GM12878 (cell line): ENCODE results near the gene FAM50A. TPM values are rescaled to one million over a fixed set of nuclear protein-coding genes. Genes with fewer than 3 reads are reported as not detected.

Experiments used
- EGR1 ChIP-seq, 2 experiments: IDR thresholded peaks; 1 replicate in 1 of 2; 2 replicates in 1 of 2; pipeline ENCODE4 v1.6.1; 2011 to 2012; ENCODE audit warnings: low read depth in 2 of 2, low read length in 2 of 2, borderline replicate concordance in 1 of 2, mild to moderate bottlenecking in 1 of 2, moderate library complexity in 1 of 2
- GATAD2B ChIP-seq: fragments of 450-650 bp; conservative IDR thresholded peaks from 2 replicates; pipeline ENCODE4 v1.6.1; 2017; ENCODE audit warnings: low read depth, mild to moderate bottlenecking, moderate library complexity
- HDAC2 ChIP-seq: fragments of 200-600 bp; sonication (generic); IDR thresholded peaks from 2 replicates; pipeline ENCODE4 v1.6.1; 2017
- JUND ChIP-seq: IDR thresholded peaks from 2 replicates; pipeline ENCODE4 v1.6.1; 2012; ENCODE audit warnings: low read depth, mild to moderate bottlenecking, low read length, improper control_type of control experiment, moderate library complexity
- KLF5 ChIP-seq: fragments of 450-650 bp; IDR thresholded peaks from 2 replicates; pipeline ENCODE4 v1.6.1; 2014; ENCODE audit warnings: mild to moderate bottlenecking; ENCODE audit not compliant: partially characterized antibody
- NKRF ChIP-seq: fragments of 450-650 bp; conservative IDR thresholded peaks from 2 replicates; pipeline ENCODE4 v1.6.1; 2017; ENCODE audit warnings: mild to moderate bottlenecking, moderate library complexity
- NRF1 ChIP-seq: conservative IDR thresholded peaks from 2 replicates; pipeline ENCODE4 v1.6.1; 2011; ENCODE audit warnings: mild to moderate bottlenecking, low read depth, low read length, improper control_type of control experiment
- PAX8 ChIP-seq: fragments of 450-650 bp; IDR thresholded peaks from 2 replicates; pipeline ENCODE4 v1.6.1; 2017; ENCODE audit warnings: mild to moderate bottlenecking, moderate library complexity
- POLR2AphosphoS5 ChIP-seq: IDR thresholded peaks from 2 replicates; pipeline ENCODE4 v1.6.1; 2011; ENCODE audit warnings: mild to moderate bottlenecking, low read length, inconsistent platforms
- RFX5 ChIP-seq: IDR thresholded peaks from 2 replicates; pipeline ENCODE4 v1.6.1; 2011; ENCODE audit warnings: low read depth, low read length, improper control_type of control experiment
- SMAD5 ChIP-seq: IDR thresholded peaks from 2 replicates; pipeline ENCODE4 v1.6.1; 2016; ENCODE audit warnings: antibody characterized with exemption, low read depth
- SPI1 ChIP-seq: IDR thresholded peaks from 2 replicates; pipeline ENCODE4 v1.6.1; 2011; ENCODE audit warnings: low read depth, mild to moderate bottlenecking, low read length, moderate library complexity, borderline replicate concordance; ENCODE audit not compliant: insufficient read depth
- SUZ12 ChIP-seq: fragments of 200-600 bp; sonication (generic); IDR thresholded peaks from one replicate; pipeline ENCODE4 v1.6.1; 2018; ENCODE audit warnings: antibody characterized with exemption, mild to moderate bottlenecking; ENCODE audit not compliant: unreplicated experiment
- TAF1 ChIP-seq: IDR thresholded peaks from 2 replicates; pipeline ENCODE4 v1.6.1; 2011; ENCODE audit warnings: mild to moderate bottlenecking, low read depth, low read length, borderline replicate concordance
- YY1 ChIP-seq: IDR thresholded peaks from 2 replicates; pipeline ENCODE4 v1.6.1; 2011; ENCODE audit warnings: low read depth, mild to moderate bottlenecking, low read length
- ZNF24 ChIP-seq: fragments of 450-650 bp; IDR thresholded peaks from 2 replicates; pipeline ENCODE4 v1.6.1; 2017; ENCODE audit warnings: antibody characterized with exemption, mild to moderate bottlenecking
- polyA plus RNA-seq, 11 experiments: library from polyadenylated mRNA; depleted of rRNA in 4 of 11; unstranded in 6 of 11; stranded (reverse) in 5 of 11; fragments of >200 nt; fragmentation: Nextera tagmentation in 4 of 11; fragmentation: Illumina TruSeq in 1 of 11; extraction: Ambion mirVana in 4 of 11; extraction: Trizol in 1 of 11; gene quantifications; 1 replicate in 1 of 11; 2 replicates in 10 of 11; pipeline versions ENCODE4 v1.2.1 to v1.2.3, GENCODE V29; 2011 to 2016; ENCODE audit warnings: inconsistent platforms in 2 of 11, missing spikeins in 2 of 11, low read depth in 1 of 11
- total RNA-seq, 4 experiments: library from RNA; depleted of rRNA in 3 of 4; stranded (reverse); fragments of >200 nt in 3 of 4; fragmentation: Illumina TruSeq in 1 of 4; extraction: Trizol in 1 of 4; gene quantifications; 2 replicates each; pipeline versions ENCODE4 v1.2.1 to v1.2.3, GENCODE V29; 2013 to 2021
- TF ChIP-seq, protein P1 (sequence below): fragments of 450-650 bp; IDR thresholded peaks from 2 replicates; pipeline ENCODE4 v1.6.1; 2017; ENCODE audit warnings: mild to moderate bottlenecking, moderate library complexity
- TF ChIP-seq, protein P2 (sequence below): IDR thresholded peaks from 2 replicates; pipeline ENCODE4 v1.6.1; 2012; ENCODE audit warnings: low read depth, low read length, improper control_type of control experiment
- TF ChIP-seq, protein P3 (sequence below): fragments of 450-650 bp; formaldehyde crosslinking; IDR thresholded peaks from 2 replicates; pipeline ENCODE4 v1.4.0; 2020; ENCODE audit warnings: mild to moderate bottlenecking, moderate library complexity

The FAM50A gene
- total and polyA plus RNA-seq, 10 of the 15 experiments (the other 5 are each of a cell fraction or from before 2014, with no cell fraction given) = 4.2 to 46.7 (median 34.6) TPM

- TF ChIP-seq, protein P1, sequence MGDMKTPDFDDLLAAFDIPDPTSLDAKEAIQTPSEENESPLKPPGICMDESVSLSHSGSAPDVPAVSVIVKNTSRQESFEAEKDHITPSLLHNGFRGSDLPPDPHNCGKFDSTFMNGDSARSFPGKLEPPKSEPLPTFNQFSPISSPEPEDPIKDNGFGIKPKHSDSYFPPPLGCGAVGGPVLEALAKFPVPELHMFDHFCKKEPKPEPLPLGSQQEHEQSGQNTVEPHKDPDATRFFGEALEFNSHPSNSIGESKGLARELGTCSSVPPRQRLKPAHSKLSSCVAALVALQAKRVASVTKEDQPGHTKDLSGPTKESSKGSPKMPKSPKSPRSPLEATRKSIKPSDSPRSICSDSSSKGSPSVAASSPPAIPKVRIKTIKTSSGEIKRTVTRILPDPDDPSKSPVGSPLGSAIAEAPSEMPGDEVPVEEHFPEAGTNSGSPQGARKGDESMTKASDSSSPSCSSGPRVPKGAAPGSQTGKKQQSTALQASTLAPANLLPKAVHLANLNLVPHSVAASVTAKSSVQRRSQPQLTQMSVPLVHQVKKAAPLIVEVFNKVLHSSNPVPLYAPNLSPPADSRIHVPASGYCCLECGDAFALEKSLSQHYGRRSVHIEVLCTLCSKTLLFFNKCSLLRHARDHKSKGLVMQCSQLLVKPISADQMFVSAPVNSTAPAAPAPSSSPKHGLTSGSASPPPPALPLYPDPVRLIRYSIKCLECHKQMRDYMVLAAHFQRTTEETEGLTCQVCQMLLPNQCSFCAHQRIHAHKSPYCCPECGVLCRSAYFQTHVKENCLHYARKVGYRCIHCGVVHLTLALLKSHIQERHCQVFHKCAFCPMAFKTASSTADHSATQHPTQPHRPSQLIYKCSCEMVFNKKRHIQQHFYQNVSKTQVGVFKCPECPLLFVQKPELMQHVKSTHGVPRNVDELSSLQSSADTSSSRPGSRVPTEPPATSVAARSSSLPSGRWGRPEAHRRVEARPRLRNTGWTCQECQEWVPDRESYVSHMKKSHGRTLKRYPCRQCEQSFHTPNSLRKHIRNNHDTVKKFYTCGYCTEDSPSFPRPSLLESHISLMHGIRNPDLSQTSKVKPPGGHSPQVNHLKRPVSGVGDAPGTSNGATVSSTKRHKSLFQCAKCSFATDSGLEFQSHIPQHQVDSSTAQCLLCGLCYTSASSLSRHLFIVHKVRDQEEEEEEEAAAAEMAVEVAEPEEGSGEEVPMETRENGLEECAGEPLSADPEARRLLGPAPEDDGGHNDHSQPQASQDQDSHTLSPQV = 0 out of 2 replicates have a peak, but pooled peaks have one; percentile 21
- TF ChIP-seq HDAC2 = no peak
- TF ChIP-seq ZNF24 = no peak
- no peak for TF ChIP-seq SUZ12
- TF ChIP-seq PAX8 = no peak
- TF ChIP-seq SPI1 = no peak
- TF ChIP-seq NRF1 = no peak
- TF ChIP-seq, protein P2, sequence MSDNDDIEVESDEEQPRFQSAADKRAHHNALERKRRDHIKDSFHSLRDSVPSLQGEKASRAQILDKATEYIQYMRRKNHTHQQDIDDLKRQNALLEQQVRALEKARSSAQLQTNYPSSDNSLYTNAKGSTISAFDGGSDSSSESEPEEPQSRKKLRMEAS = no peak
- no peak for TF ChIP-seq KLF5
- TF ChIP-seq NKRF = 0 out of 2 replicates have a peak, but pooled peaks have one; percentile 40
- TF ChIP-seq POLR2AphosphoS5 = 0 out of 2 replicates have a peak, but pooled peaks have one; percentile 29
- no peak for TF ChIP-seq SMAD5
- peak; percentile 33; the same call in 1 of the 2 replicates for TF ChIP-seq TAF1
- no peak for TF ChIP-seq EGR1 (IDR thresholded peaks at IDR 0.05; ENCODE audit: borderline replicate concordance in 1 of 2, low read depth in 2 of 2, low read length in 2 of 2)
- peak; percentile 94 for TF ChIP-seq YY1
- TF ChIP-seq JUND = no peak
- TF ChIP-seq, protein P3, sequence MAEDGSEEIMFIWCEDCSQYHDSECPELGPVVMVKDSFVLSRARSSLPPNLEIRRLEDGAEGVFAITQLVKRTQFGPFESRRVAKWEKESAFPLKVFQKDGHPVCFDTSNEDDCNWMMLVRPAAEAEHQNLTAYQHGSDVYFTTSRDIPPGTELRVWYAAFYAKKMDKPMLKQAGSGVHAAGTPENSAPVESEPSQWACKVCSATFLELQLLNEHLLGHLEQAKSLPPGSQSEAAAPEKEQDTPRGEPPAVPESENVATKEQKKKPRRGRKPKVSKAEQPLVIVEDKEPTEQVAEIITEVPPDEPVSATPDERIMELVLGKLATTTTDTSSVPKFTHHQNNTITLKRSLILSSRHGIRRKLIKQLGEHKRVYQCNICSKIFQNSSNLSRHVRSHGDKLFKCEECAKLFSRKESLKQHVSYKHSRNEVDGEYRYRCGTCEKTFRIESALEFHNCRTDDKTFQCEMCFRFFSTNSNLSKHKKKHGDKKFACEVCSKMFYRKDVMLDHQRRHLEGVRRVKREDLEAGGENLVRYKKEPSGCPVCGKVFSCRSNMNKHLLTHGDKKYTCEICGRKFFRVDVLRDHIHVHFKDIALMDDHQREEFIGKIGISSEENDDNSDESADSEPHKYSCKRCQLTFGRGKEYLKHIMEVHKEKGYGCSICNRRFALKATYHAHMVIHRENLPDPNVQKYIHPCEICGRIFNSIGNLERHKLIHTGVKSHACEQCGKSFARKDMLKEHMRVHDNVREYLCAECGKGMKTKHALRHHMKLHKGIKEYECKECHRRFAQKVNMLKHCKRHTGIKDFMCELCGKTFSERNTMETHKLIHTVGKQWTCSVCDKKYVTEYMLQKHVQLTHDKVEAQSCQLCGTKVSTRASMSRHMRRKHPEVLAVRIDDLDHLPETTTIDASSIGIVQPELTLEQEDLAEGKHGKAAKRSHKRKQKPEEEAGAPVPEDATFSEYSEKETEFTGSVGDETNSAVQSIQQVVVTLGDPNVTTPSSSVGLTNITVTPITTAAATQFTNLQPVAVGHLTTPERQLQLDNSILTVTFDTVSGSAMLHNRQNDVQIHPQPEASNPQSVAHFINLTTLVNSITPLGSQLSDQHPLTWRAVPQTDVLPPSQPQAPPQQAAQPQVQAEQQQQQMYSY (CRISPR knock-in tag) = no peak
- TF ChIP-seq GATAD2B = peak; percentile 75
- TF ChIP-seq RFX5 = no peak
These were observed 6.8 kb upstream of the FAM50A start, which contains the start of gene GDI1 (continued) for GRCh38 chrX:154436983-154437752.
